SU-DHL-6 (cell line): ENCODE measurements around the gene ACOT11.

ENCODE experiments used
- H2AFZ ChIP-seq: fragments of 200-600 bp; sonication (generic); 2 replicates; pipeline ENCODE4 v1.6.1; 2014; ENCODE audit warnings: low read depth, mild to moderate bottlenecking, moderate library complexity, mixed read lengths, antibody characterized with exemption, low read length; ENCODE audit not compliant: severe bottlenecking
- H3F3A ChIP-seq: fragments of 200-600 bp; shearing (Covaris generic); 2 replicates; pipeline ENCODE4 v1.6.0; 2016; ENCODE audit warnings: antibody characterized with exemption, mild to moderate bottlenecking; ENCODE audit not compliant: insufficient read depth
- H3K27ac ChIP-seq: fragments of 200-600 bp; sonication (generic); 2 replicates; pipeline ENCODE4 v1.5.1; 2016; ENCODE audit warnings: low read depth, mild to moderate bottlenecking, low read length, moderate library complexity, mixed read lengths
- H3K27me3 ChIP-seq: fragments of 200-600 bp; sonication (generic), shearing (Covaris generic); 2 replicates; pipeline ENCODE4 v1.6.0; 2014; ENCODE audit warnings: mild to moderate bottlenecking, low read length
- H3K36me3 ChIP-seq: fragments of 200-600 bp; sonication (generic); 2 replicates; pipeline ENCODE4 v1.6.1; 2014; ENCODE audit warnings: mild to moderate bottlenecking, low read length, mixed read lengths
- H3K4me2 ChIP-seq: fragments of 300-600, 200-600 bp; shearing (Covaris generic), sonication (generic); 2 replicates; pipeline ENCODE4 v1.6.0; 2014; ENCODE audit warnings: low read length, low read depth, mild to moderate bottlenecking; ENCODE audit not compliant: poor library complexity, severe bottlenecking
- H3K4me3 ChIP-seq: fragments of 200-600 bp; sonication (generic); 2 replicates; pipeline ENCODE4 v1.5.1; 2014; ENCODE audit warnings: antibody characterized with exemption, low read length, mild to moderate bottlenecking, mixed read lengths; ENCODE audit not compliant: insufficient read depth, poor library complexity, severe bottlenecking
- H3K79me2 ChIP-seq: fragments of 200-600 bp; sonication (generic); 2 replicates; pipeline ENCODE4 v1.6.1; 2014; ENCODE audit warnings: mild to moderate bottlenecking, low read length, moderate library complexity; ENCODE audit not compliant: insufficient read depth
- H3K9ac ChIP-seq: fragments of 200-600 bp; sonication (generic); 2 replicates; pipeline ENCODE4 v1.7.0; 2014; ENCODE audit warnings: mild to moderate bottlenecking, low read length
- H3K9me2 ChIP-seq: fragments of 200-600 bp; sonication (generic); replicated peaks from 2 replicates; pipeline ENCODE4 v1.6.1; 2014; ENCODE audit warnings: low read length; ENCODE audit not compliant: insufficient read depth
- H3K9me3 ChIP-seq: fragments of 200-600 bp; sonication (generic); 2 replicates; pipeline ENCODE4 v1.6.1; 2014; ENCODE audit warnings: low read length, mixed read lengths; ENCODE audit not compliant: insufficient read depth
- H4K20me1 ChIP-seq: fragments of 200-600 bp; sonication (generic); 2 replicates; pipeline ENCODE4 v1.6.1; 2014; ENCODE audit warnings: low read depth, mild to moderate bottlenecking, antibody characterized with exemption, low read length, moderate library complexity, mixed read lengths
- EZH2phosphoT487 ChIP-seq: fragments of 200-600 bp; sonication (generic), shearing (Covaris generic); conservative IDR thresholded peaks from 2 replicates; pipeline ENCODE4 v1.6.1; 2018; ENCODE audit warnings: mild to moderate bottlenecking, antibody characterized with exemption, low read length, moderate library complexity, mixed read lengths
- TF ChIP-seq, protein P1 (sequence below): fragments of 200-600 bp; sonication (generic); IDR thresholded peaks from one replicate; pipeline ENCODE4 v1.5.1; 2017; ENCODE audit warnings: antibody characterized with exemption, mild to moderate bottlenecking, low read length, moderate library complexity; ENCODE audit not compliant: insufficient read depth, poor library complexity, severe bottlenecking

The ACOT11 gene

DNA sequence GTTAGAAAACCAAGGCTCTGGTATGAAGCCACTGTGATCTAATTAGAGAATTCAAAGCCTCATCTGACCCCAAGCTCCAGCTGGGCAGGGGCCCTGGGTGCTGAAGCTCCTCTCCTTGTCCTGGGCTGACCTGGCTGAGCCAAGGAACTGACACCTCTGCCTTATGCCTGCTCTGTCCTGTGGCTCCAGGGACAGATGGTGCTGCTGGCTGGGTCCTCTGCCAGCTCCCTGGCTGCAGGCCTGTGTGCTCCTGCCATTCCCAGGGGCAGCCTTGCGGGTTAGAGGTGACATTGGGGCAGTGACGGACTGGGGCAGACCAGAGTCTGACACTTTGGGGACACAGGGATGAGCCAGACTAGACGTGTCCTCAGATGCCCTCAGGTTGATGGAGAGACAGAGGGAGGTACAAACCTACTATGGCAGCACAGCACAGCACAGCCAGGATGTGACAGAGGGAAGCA is 11.8 kb downstream of the ACOT11 start:
- Histone ChIP-seq H3K36me3 (no peaks in the 10 kb centered on the region), H2AFZ (no peak overlapping the region), H3K9me2 (no peaks in the 10 kb centered on the region), H3K9ac (no peak overlapping the region), H3K4me3 (no peak overlapping the region), H3K4me2 (no peak overlapping the region), H4K20me1 (no peaks in the 10 kb centered on the region), H3K9me3 (no peaks in the 10 kb centered on the region), H3K27ac (no peak overlapping the region), H3K27me3 (no peaks in the 10 kb centered on the region), H3K79me2 (no peaks in the 10 kb centered on the region), H3F3A (no peaks in the 10 kb centered on the region)
- TF ChIP-seq EZH2phosphoT487: no peak
- TF ChIP-seq, protein P1, sequence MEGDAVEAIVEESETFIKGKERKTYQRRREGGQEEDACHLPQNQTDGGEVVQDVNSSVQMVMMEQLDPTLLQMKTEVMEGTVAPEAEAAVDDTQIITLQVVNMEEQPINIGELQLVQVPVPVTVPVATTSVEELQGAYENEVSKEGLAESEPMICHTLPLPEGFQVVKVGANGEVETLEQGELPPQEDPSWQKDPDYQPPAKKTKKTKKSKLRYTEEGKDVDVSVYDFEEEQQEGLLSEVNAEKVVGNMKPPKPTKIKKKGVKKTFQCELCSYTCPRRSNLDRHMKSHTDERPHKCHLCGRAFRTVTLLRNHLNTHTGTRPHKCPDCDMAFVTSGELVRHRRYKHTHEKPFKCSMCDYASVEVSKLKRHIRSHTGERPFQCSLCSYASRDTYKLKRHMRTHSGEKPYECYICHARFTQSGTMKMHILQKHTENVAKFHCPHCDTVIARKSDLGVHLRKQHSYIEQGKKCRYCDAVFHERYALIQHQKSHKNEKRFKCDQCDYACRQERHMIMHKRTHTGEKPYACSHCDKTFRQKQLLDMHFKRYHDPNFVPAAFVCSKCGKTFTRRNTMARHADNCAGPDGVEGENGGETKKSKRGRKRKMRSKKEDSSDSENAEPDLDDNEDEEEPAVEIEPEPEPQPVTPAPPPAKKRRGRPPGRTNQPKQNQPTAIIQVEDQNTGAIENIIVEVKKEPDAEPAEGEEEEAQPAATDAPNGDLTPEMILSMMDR: no peak

DNA sequence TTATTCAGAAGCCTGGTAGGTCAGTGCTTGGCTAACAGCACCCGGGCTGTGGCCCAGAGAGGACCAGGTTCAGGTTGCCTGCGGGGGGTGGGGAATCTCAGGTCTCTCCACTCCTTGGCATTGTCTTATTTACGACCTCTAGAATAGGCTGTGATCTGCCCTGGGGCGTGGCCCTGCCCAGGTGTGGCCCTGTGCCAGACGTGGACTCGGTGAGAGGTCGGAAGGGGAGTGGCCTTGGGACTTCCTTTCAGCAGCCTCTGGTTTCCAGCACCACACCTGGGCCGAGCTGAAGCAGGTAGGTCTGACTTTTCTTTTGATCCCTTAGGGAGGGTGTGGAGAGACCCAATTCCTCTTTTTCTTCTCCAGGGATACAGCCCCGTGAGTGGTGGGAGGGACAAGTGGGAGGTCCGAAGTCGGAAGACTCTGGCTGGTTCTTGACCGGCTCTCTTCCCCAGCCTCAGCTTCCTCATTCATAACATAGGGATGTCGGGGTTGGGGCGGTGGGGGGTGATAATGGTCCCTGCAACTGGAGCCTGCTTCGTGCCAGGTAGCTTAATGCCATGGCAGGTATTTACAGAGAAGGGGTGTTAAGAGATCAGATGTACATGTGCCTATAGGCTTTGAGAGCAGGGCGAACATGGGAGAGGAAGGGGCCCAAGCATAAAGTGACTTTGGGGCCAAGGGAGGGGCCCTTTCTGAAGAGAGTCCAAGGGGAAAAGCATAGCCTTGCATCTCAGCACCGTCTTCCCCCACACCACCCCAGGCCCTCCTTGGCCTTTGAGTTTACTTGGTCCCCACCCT is 16.5 kb downstream of the ACOT11 start:
- H3K9ac ChIP-seq: no peak overlapping the region
- H3K4me2 ChIP-seq: no peak overlapping the region
- no peaks in the 10 kb centered on the region for H3F3A ChIP-seq
- H3K79me2 ChIP-seq: no peaks in the 10 kb centered on the region
- H3K4me3 ChIP-seq: no peak overlapping the region
- no peaks in the 10 kb centered on the region for H3K9me3 ChIP-seq
- H3K9me2 ChIP-seq: no peaks in the 10 kb centered on the region
- H3K36me3 ChIP-seq: no peaks in the 10 kb centered on the region
- H4K20me1 ChIP-seq: no peaks in the 10 kb centered on the region
- H3K27me3 ChIP-seq: no peaks in the 10 kb centered on the region; the same call in 1 of the 2 replicates
- TF ChIP-seq EZH2phosphoT487: no peak
- TF ChIP-seq, protein P1: no peak
- no peak overlapping the region for H2AFZ ChIP-seq
- no peak overlapping the region for H3K27ac ChIP-seq

DNA sequence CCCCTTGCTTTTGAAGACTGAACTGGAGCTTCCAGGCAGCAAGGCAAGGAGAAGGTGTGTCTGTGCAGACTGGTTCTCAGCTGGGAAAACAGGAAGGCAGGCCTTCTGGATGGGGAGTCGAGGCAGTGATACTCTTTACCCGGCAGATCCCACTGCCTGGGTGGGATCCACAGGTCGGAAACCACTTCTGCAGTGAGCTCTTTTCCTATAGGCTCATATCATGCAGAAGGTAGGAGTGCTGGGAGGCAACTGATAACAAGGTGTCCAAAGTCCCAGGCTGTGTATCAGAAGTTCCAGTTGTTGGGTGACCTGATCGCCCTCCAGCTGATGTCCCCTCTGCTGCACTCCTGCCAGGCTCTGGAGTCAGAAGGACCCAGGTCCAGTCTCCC is 17.1 kb downstream of the ACOT11 start:
- Histone ChIP-seq H3K79me2 (no peaks in the 10 kb centered on the region), H3K36me3 (no peaks in the 10 kb centered on the region), H4K20me1 (no peaks in the 10 kb centered on the region), H3K4me2 (no peak overlapping the region), H2AFZ (no peak overlapping the region), H3K4me3 (no peak overlapping the region), H3K9me2 (no peaks in the 10 kb centered on the region), H3K27me3 (no peaks in the 10 kb centered on the region; the same call in 1 of the 2 replicates), H3F3A (no peaks in the 10 kb centered on the region), H3K9me3 (no peaks in the 10 kb centered on the region), H3K9ac (no peak overlapping the region), H3K27ac (no peak overlapping the region)
- TF ChIP-seq, protein P1: no peak
- no peak for TF ChIP-seq EZH2phosphoT487
